Mesenchymal stem cell (in vitro differentiated cells and primary cell): ENCODE data around the gene NPAS3.
A peak's percentile ranks its signal among the peaks of the same experiment; 100 is the strongest.

Source experiments
- DNase-seq: peaks from one replicate; pipeline ENCODE4 v3.0.0-alpha.2; 2013
- H2AFZ ChIP-seq: one replicate; pipeline ENCODE4 v1.6.1; 2013; ENCODE audit warnings: low read depth, mild to moderate bottlenecking, control low read depth, inconsistent platforms, low read length, moderate library complexity
- H2AK5ac ChIP-seq: 2 replicates; pipeline ENCODE4 v1.6.1; 2013; ENCODE audit warnings: low read length, moderate library complexity, mild to moderate bottlenecking, inconsistent platforms; ENCODE audit not compliant: severe bottlenecking
- H2BK120ac ChIP-seq: one replicate; pipeline ENCODE4 v1.6.1; 2013; ENCODE audit warnings: low read depth, mild to moderate bottlenecking, inconsistent platforms, low read length, moderate library complexity
- H2BK12ac ChIP-seq, 2 experiments: one replicate each; pipeline ENCODE4 v1.6.1; 2013; ENCODE audit warnings: inconsistent platforms in 2 of 2, low read length in 2 of 2, mild to moderate bottlenecking in 2 of 2, moderate library complexity in 2 of 2, control low read depth in 1 of 2
- H2BK15ac ChIP-seq: one replicate; pipeline ENCODE4 v1.6.1; 2013; ENCODE audit warnings: mild to moderate bottlenecking, low read depth, inconsistent platforms; ENCODE audit not compliant: poor library complexity, severe bottlenecking
- H2BK5ac ChIP-seq: 2 replicates; pipeline ENCODE4 v1.6.1; 2013; ENCODE audit warnings: low read depth, mild to moderate bottlenecking, low read length, control low read depth, inconsistent platforms; ENCODE audit not compliant: poor library complexity, severe bottlenecking
- H3K14ac ChIP-seq, 2 experiments: one replicate each; pipeline ENCODE4 v1.6.1; 2013; ENCODE audit warnings: inconsistent platforms in 2 of 2, low read length in 2 of 2, control low read depth in 1 of 2, mild to moderate bottlenecking in 1 of 2, moderate library complexity in 1 of 2
- H3K18ac ChIP-seq, 2 experiments: one replicate each; pipeline ENCODE4 v1.6.1; 2013; ENCODE audit warnings: inconsistent platforms in 2 of 2, low read length in 2 of 2, control low read depth in 1 of 2, low read depth in 1 of 2, mild to moderate bottlenecking in 1 of 2
- H3K23ac ChIP-seq, 2 experiments: one replicate each; pipeline ENCODE4 v1.6.1; 2013; ENCODE audit warnings: inconsistent platforms in 2 of 2, low read length in 2 of 2, mild to moderate bottlenecking in 2 of 2, moderate library complexity in 2 of 2, control low read depth in 1 of 2
- H3K27ac ChIP-seq: 2 replicates; pipeline ENCODE4 v1.5.1; 2013; ENCODE audit warnings: mild to moderate bottlenecking, moderate library complexity, low read length, control low read depth, inconsistent platforms; ENCODE audit not compliant: poor library complexity, severe bottlenecking
- H3K27me3 ChIP-seq, 2 experiments: 2 replicates each; pipeline versions ENCODE4 v1.6.1 to v1.7.0; 2013; ENCODE audit warnings: low read length in 2 of 2, mild to moderate bottlenecking in 2 of 2, moderate library complexity in 2 of 2, control low read depth in 1 of 2, inconsistent platforms in 1 of 2; ENCODE audit not compliant: control insufficient read depth in 1 of 2, insufficient read depth in 1 of 2
- H3K36me3 ChIP-seq, 2 experiments: 2 replicates each; pipeline versions ENCODE4 v1.6.1 to v1.7.0; 2013; ENCODE audit warnings: low read length in 2 of 2, control low read depth in 1 of 2, inconsistent platforms in 1 of 2, low read depth in 1 of 2, mild to moderate bottlenecking in 1 of 2; ENCODE audit not compliant: insufficient read depth in 2 of 2, control insufficient read depth in 1 of 2
- H3K4ac ChIP-seq, 2 experiments: one replicate each; pipeline ENCODE4 v1.6.1; 2013; ENCODE audit warnings: inconsistent platforms in 2 of 2, low read length in 2 of 2, mild to moderate bottlenecking in 2 of 2, moderate library complexity in 2 of 2, control low read depth in 1 of 2, low read depth in 1 of 2
- H3K4me1 ChIP-seq: 2 replicates; pipeline ENCODE4 v1.6.1; 2013; ENCODE audit warnings: low read depth, low read length, control low read depth; ENCODE audit not compliant: control insufficient read depth, insufficient read depth
- H3K4me2 ChIP-seq: 2 replicates; pipeline ENCODE4 v1.6.1; 2013; ENCODE audit warnings: low read length, mild to moderate bottlenecking, inconsistent platforms; ENCODE audit not compliant: poor library complexity, severe bottlenecking
- H3K4me3 ChIP-seq, 2 experiments: 2 replicates each; pipeline versions ENCODE4 v1.5.1 to v1.7.0; 2013; ENCODE audit warnings: low read length in 2 of 2, mild to moderate bottlenecking in 2 of 2, control low read depth in 1 of 2, low read depth in 1 of 2; ENCODE audit not compliant: insufficient read depth in 1 of 2
- H3K79me1 ChIP-seq: replicated peaks from 2 replicates; pipeline ENCODE4 v1.6.1; 2013; ENCODE audit warnings: mild to moderate bottlenecking, control low read depth, low read length, inconsistent platforms; ENCODE audit not compliant: poor library complexity, severe bottlenecking
- H3K9ac ChIP-seq: 2 replicates; pipeline ENCODE4 v1.7.0; 2013; ENCODE audit warnings: mild to moderate bottlenecking, low read length, moderate library complexity
- H3K9me3 ChIP-seq: 2 replicates; pipeline ENCODE4 v1.7.0; 2013; ENCODE audit warnings: mild to moderate bottlenecking, low read length; ENCODE audit not compliant: control insufficient read depth
- H4K8ac ChIP-seq: one replicate; pipeline ENCODE4 v1.6.1; 2013; ENCODE audit warnings: inconsistent platforms, mild to moderate bottlenecking, low read length, moderate library complexity
- H4K91ac ChIP-seq: one replicate; pipeline ENCODE4 v1.6.1; 2013; ENCODE audit warnings: mild to moderate bottlenecking, low read length, inconsistent platforms
- WGBS: methylation state at CpG from one replicate; pipeline ENCODE4 v1.1.7; 2013; ENCODE audit warnings: mixed read lengths; 5-methylcytosine and 5-hydroxymethylcytosine counted together

The NPAS3 gene

GRCh38 chr14:33720284-33720787 lies 781.7 kb downstream of the NPAS3 start:
- Histone ChIP-seq H2BK15ac (no peak overlapping the region), H3K18ac (no peak overlapping the region), H4K91ac (no peak overlapping the region), H3K4me3 (no peak overlapping the region), H2AFZ (no peak overlapping the region), H2AK5ac (no peak overlapping the region), H2BK12ac (no peak overlapping the region), H3K4ac (no peak overlapping the region), H3K27me3 (no peaks in the 10 kb centered on the region), H2BK5ac (no peak overlapping the region), H3K4me1 (no peaks in the 10 kb centered on the region), H3K9ac (no peak overlapping the region), H3K27ac (no peak overlapping the region), H3K79me1 (no peaks in the 10 kb centered on the region), H3K23ac (no peak overlapping the region), H3K4me2 (no peak overlapping the region), H2BK120ac (no peak overlapping the region), H3K9me3 (no peaks in the 10 kb centered on the region), H3K36me3 (no peaks in the 10 kb centered on the region), H4K8ac (no peak overlapping the region), H3K14ac (no peak overlapping the region)
- no peak for DNase-seq
- 76% methylated on average over 4 of the region's 4 CpGs for WGBS

GRCh38 chr14:33726685-33727084 lies 788.0 kb downstream of the NPAS3 start:
- no peak overlapping the region for H3K18ac ChIP-seq
- no peaks in the 10 kb centered on the region for H3K27me3 ChIP-seq
- H3K9ac ChIP-seq: no peak overlapping the region
- H3K23ac ChIP-seq: no peak overlapping the region
- H3K79me1 ChIP-seq: no peaks in the 10 kb centered on the region
- no peak overlapping the region for H3K4ac ChIP-seq
- H4K8ac ChIP-seq: no peak overlapping the region
- no peak overlapping the region for H2AK5ac ChIP-seq
- H3K14ac ChIP-seq: no peak overlapping the region
- H3K27ac ChIP-seq: no peak overlapping the region
- DNase-seq: no peak
- H2BK12ac ChIP-seq: no peak overlapping the region
- H3K4me2 ChIP-seq: no peak overlapping the region
- no peaks in the 10 kb centered on the region for H3K36me3 ChIP-seq
- no peak overlapping the region for H2BK15ac ChIP-seq
- no peak overlapping the region for H2BK120ac ChIP-seq
- no peak overlapping the region for H3K4me3 ChIP-seq
- H3K4me1 ChIP-seq: peaks cover 7% of the 10 kb centered on the region
- no peaks in the 10 kb centered on the region for H3K9me3 ChIP-seq
- no peak overlapping the region for H2AFZ ChIP-seq
- H2BK5ac ChIP-seq: no peak overlapping the region
- 91% methylated on average over 5 of the region's 5 CpGs for WGBS
- H4K91ac ChIP-seq: no peak overlapping the region

- Histone ChIP-seq H3K9me3 (no peaks in the 10 kb centered on the region), H3K18ac (no peak overlapping the region), H3K23ac (no peak overlapping the region), H3K4me3 (no peak overlapping the region), H2AFZ (no peak overlapping the region), H3K27ac (peak overlapping the region; percentile 57), H3K36me3 (no peaks in the 10 kb centered on the region), H2BK5ac (no peak overlapping the region), H3K4me2 (no peak overlapping the region), H3K4me1 (peaks cover 7% of the 10 kb centered on the region), H3K4ac (no peak overlapping the region), H2BK120ac (no peak overlapping the region), H4K91ac (no peak overlapping the region), H3K14ac (no peak overlapping the region), H3K79me1 (no peaks in the 10 kb centered on the region), H2BK12ac (no peak overlapping the region), H2BK15ac (no peak overlapping the region), H3K9ac (no peak overlapping the region), H2AK5ac (no peak overlapping the region), H3K27me3 (no peaks in the 10 kb centered on the region), H4K8ac (no peak overlapping the region)
- WGBS: 95% methylated on average over 6 of the region's 6 CpGs
- DNase-seq: no peak
These were observed 788.9 kb downstream of the NPAS3 start for GRCh38 chr14:33727606-33728005.

GRCh38 chr14:33728010-33728498 lies 789.4 kb downstream of the NPAS3 start:
- no peak overlapping the region for H3K9ac ChIP-seq
- no peaks in the 10 kb centered on the region for H3K27me3 ChIP-seq
- DNase-seq: no peak
- H2BK12ac ChIP-seq: no peak overlapping the region
- H3K4me1 ChIP-seq: peaks cover 7% of the 10 kb centered on the region
- H4K91ac ChIP-seq: no peak overlapping the region
- no peak overlapping the region for H3K14ac ChIP-seq
- no peaks in the 10 kb centered on the region for H3K9me3 ChIP-seq
- no peaks in the 10 kb centered on the region for H3K36me3 ChIP-seq
- H4K8ac ChIP-seq: no peak overlapping the region
- H3K4me2 ChIP-seq: no peak overlapping the region
- WGBS: 88% methylated on average over 1 of the region's 3 CpGs
- no peak overlapping the region for H3K4me3 ChIP-seq
- H3K18ac ChIP-seq: no peak overlapping the region
- no peak overlapping the region for H2AFZ ChIP-seq
- H2BK5ac ChIP-seq: no peak overlapping the region
- H2BK120ac ChIP-seq: no peak overlapping the region
- H3K23ac ChIP-seq: no peak overlapping the region
- H3K27ac ChIP-seq: peak overlapping the region; percentile 57
- H3K4ac ChIP-seq: no peak overlapping the region
- H2BK15ac ChIP-seq: no peak overlapping the region
- H2AK5ac ChIP-seq: no peak overlapping the region
- no peaks in the 10 kb centered on the region for H3K79me1 ChIP-seq
